OCI-LY1 (cell line): ENCODE results near the gene VIPAS39.

Experiments
- CTCF ChIP-seq: fragments of 200-600 bp; sonication (generic), shearing (Covaris generic); IDR thresholded peaks from 2 replicates; pipeline ENCODE4 v1.5.1; 2017; ENCODE audit warnings: mild to moderate bottlenecking, antibody characterized with exemption, low read length, moderate library complexity, mixed read lengths
- EZH2 ChIP-seq: fragments of 200-600 bp; sonication (generic), shearing (Covaris generic); IDR thresholded peaks from 2 replicates; pipeline ENCODE4 v1.8.0; 2017; ENCODE audit warnings: borderline replicate concordance, mixed run types, mild to moderate bottlenecking, antibody characterized with exemption, low read length, moderate library complexity, mixed read lengths

GRCh38 chr14:77421201-77421600, 36.2 kb downstream of the VIPAS39 start:
- no peak for TF ChIP-seq CTCF
- no peak for TF ChIP-seq EZH2
